ENCODE data around the gene SNX13.

SNX13 gene

GRCh38 chr7:17943006-17943405 lies 2.7 kb upstream of the SNX13 start:
- DNase-seq: no peak

GRCh38 chr7:17942231-17942630 lies 1.9 kb upstream of the SNX13 start:
- DNase-seq: no peak

GRCh38 chr7:17940951-17941431 lies 697 bp upstream of the SNX13 start:
- no peak for DNase-seq

- peak; percentile 19 for DNase-seq
Observed at GRCh38 chr7:17939606-17940301, 540 bp downstream of the SNX13 start.

- DNase-seq: peak; percentile 17
Observed at GRCh38 chr7:17939211-17939605, 1.1 kb downstream of the SNX13 start.

GRCh38 chr7:17937506-17938120 lies 2.7 kb downstream of the SNX13 start:
- peak; percentile 7 for DNase-seq

- no peak for DNase-seq
Observed at GRCh38 chr7:17936321-17936720, 4.0 kb downstream of the SNX13 start.

GRCh38 chr7:17934612-17935240 lies 5.6 kb downstream of the SNX13 start:
- no peak for DNase-seq

- DNase-seq: no peak
Observed at GRCh38 chr7:17934094-17934493, 6.2 kb downstream of the SNX13 start.

- DNase-seq: no peak
Observed at GRCh38 chr7:17932770-17933169, 7.5 kb downstream of the SNX13 start.

- no peak for DNase-seq
Observed at GRCh38 chr7:17931069-17931468, 9.2 kb downstream of the SNX13 start.

- DNase-seq: no peak
Observed at GRCh38 chr7:17930546-17930945, 9.7 kb downstream of the SNX13 start.

GRCh38 chr7:17929647-17930395 lies 10.5 kb downstream of the SNX13 start:
- DNase-seq: no peak

GRCh38 chr7:17928055-17928454 lies 12.2 kb downstream of the SNX13 start:
- DNase-seq: no peak

GRCh38 chr7:17921857-17922416 lies 18.4 kb downstream of the SNX13 start:
- DNase-seq: no peak

GRCh38 chr7:17917842-17918241 lies 22.5 kb downstream of the SNX13 start:
- DNase-seq: no peak

- DNase-seq: no peak
Observed at GRCh38 chr7:17916786-17917185, 23.5 kb downstream of the SNX13 start.

- DNase-seq: no peak
Observed at GRCh38 chr7:17915796-17916195, 24.5 kb downstream of the SNX13 start.

GRCh38 chr7:17915168-17915567 lies 25.1 kb downstream of the SNX13 start:
- DNase-seq: no peak

- DNase-seq: no peak
Observed at GRCh38 chr7:17913250-17913649, 27.0 kb downstream of the SNX13 start.

- DNase-seq: no peak
Observed at GRCh38 chr7:17912536-17913235, 27.6 kb downstream of the SNX13 start.

GRCh38 chr7:17912050-17912449 lies 28.2 kb downstream of the SNX13 start:
- DNase-seq: no peak
